HEK293 (cell line): Measurements from ENCODE around the gene WDR82.

ENCODE experiments used
- CTCF ChIA-PET: fragments of 350-600 bp; formaldehyde crosslinking; extraction: SDS; loops from one replicate; lab custom pipeline; 2021; ENCODE audit warnings: antibody characterized with exemption; lab: Yijun Ruan, JAX
- POLR2A ChIA-PET: fragments of 300-600 bp; formaldehyde crosslinking; extraction: SDS; loops from one replicate; lab custom pipeline; 2020; ENCODE audit warnings: antibody characterized with exemption, inconsistent platforms; lab: Yijun Ruan, JAX
- H3K27ac ChIP-seq: fragments of 200-500 bp; sonication (Bioruptor generic); 2 replicates; pipeline ENCODE4 v1.5.1; 2014; ENCODE audit warnings: low read depth, low read length, control low read depth, inconsistent platforms; ENCODE audit errors: extremely low read depth
- H3K36me3 ChIP-seq, 2 experiments: fragments of 200-500 bp in 1 of 2; sonication (Bioruptor generic) in 1 of 2; 1 replicate in 1 of 2; 2 replicates in 1 of 2; pipeline ENCODE4 v1.5.1; 2014 to 2017; ENCODE audit warnings: inconsistent platforms in 2 of 2, low read length in 2 of 2; ENCODE audit not compliant: control insufficient read depth in 2 of 2, insufficient read depth in 1 of 2
- H3K4me1 ChIP-seq: fragments of 200-500 bp; sonication (Bioruptor generic); 2 replicates; pipeline ENCODE4 v1.5.1; 2014; ENCODE audit warnings: mild to moderate bottlenecking, low read length, inconsistent platforms; ENCODE audit not compliant: control insufficient read depth, insufficient read depth
- H3K4me3 ChIP-seq: 2 replicates; pipeline ENCODE4 v1.5.1; 2011; ENCODE audit warnings: low read depth, mild to moderate bottlenecking, control low read depth, low read length, moderate library complexity
- H3K9me3 ChIP-seq: fragments of 200-500 bp; sonication (Bioruptor generic); 2 replicates; pipeline ENCODE4 v1.5.1; 2014; ENCODE audit warnings: low read depth, low read length, inconsistent platforms; ENCODE audit not compliant: control insufficient read depth, insufficient read depth
- HIC1 ChIP-seq: fragments of 450-650 bp; formaldehyde crosslinking; IDR thresholded peaks from 2 replicates; pipeline ENCODE4 v1.5.1; 2016; ENCODE audit warnings: missing biosample characterization, missing genetic modification characterization
- ZBTB7A ChIP-seq: fragments of 450-650 bp; formaldehyde crosslinking; IDR thresholded peaks from 2 replicates; pipeline ENCODE4 v1.5.1; 2016; ENCODE audit warnings: low read depth, missing biosample characterization, missing genetic modification characterization
- ZFP37 ChIP-seq: fragments of 450-650 bp; formaldehyde crosslinking; IDR thresholded peaks from 2 replicates; pipeline ENCODE4 v1.5.1; 2016; ENCODE audit warnings: missing biosample characterization, missing genetic modification characterization
- ZIC2 ChIP-seq: fragments of 450-650 bp; formaldehyde crosslinking; IDR thresholded peaks from 2 replicates; pipeline ENCODE4 v1.5.1; 2016; ENCODE audit warnings: missing biosample characterization, missing genetic modification characterization
- ZNF132 ChIP-seq: fragments of 450-650 bp; formaldehyde crosslinking; IDR thresholded peaks from 2 replicates; pipeline ENCODE4 v1.5.1; 2017; ENCODE audit warnings: missing biosample characterization, missing genetic modification characterization, borderline replicate concordance
- ZNF266 ChIP-seq: fragments of 450-650 bp; formaldehyde crosslinking; IDR thresholded peaks from 2 replicates; pipeline ENCODE4 v1.5.1; 2016; ENCODE audit warnings: missing biosample characterization, missing genetic modification characterization, low read depth
- ZNF341 ChIP-seq: fragments of 450-650 bp; formaldehyde crosslinking; IDR thresholded peaks from 2 replicates; pipeline ENCODE4; 2016; ENCODE audit warnings: low read depth, missing biosample characterization, missing genetic modification characterization
- ZNF391 ChIP-seq: fragments of 450-650 bp; formaldehyde crosslinking; IDR thresholded peaks from 2 replicates; pipeline ENCODE4 v1.5.1; 2016; ENCODE audit warnings: low read depth, missing biosample characterization, missing genetic modification characterization, borderline replicate concordance
- ZNF549 ChIP-seq: fragments of 450-650 bp; IDR thresholded peaks from 2 replicates; pipeline ENCODE4 v1.5.1; 2018; ENCODE audit warnings: missing biosample characterization, missing genetic modification characterization, mild to moderate bottlenecking, inconsistent platforms, moderate library complexity
- ZNF600 ChIP-seq: fragments of 450-650 bp; formaldehyde crosslinking; IDR thresholded peaks from 2 replicates; pipeline ENCODE4 v1.5.1; 2016; ENCODE audit warnings: missing biosample characterization, missing genetic modification characterization
- ZNF654 ChIP-seq: fragments of 450-650 bp; formaldehyde crosslinking; IDR thresholded peaks from 2 replicates; pipeline ENCODE4 v1.5.1; 2016; ENCODE audit warnings: low read depth, missing biosample characterization, missing genetic modification characterization
- ZNF843 ChIP-seq: fragments of 450-650 bp; formaldehyde crosslinking; IDR thresholded peaks from 2 replicates; pipeline ENCODE4 v1.5.1; 2016; ENCODE audit warnings: missing biosample characterization, missing genetic modification characterization
- ZSCAN30 ChIP-seq: fragments of 450-650 bp; IDR thresholded peaks from 2 replicates; pipeline ENCODE4 v1.5.1; 2018; ENCODE audit warnings: missing biosample characterization, mild to moderate bottlenecking, missing genetic modification characterization, moderate library complexity
- TF ChIP-seq, protein P1 (sequence below): fragments of 450-650 bp; formaldehyde crosslinking; IDR thresholded peaks from 2 replicates; pipeline ENCODE4 v1.5.1; 2016; ENCODE audit warnings: missing biosample characterization, missing genetic modification characterization
- TF ChIP-seq, protein P2 (sequence below): fragments of 450-650 bp; formaldehyde crosslinking; IDR thresholded peaks from 2 replicates; pipeline ENCODE4 v1.5.1; 2016; ENCODE audit warnings: missing biosample characterization, missing genetic modification characterization, borderline replicate concordance
- TF ChIP-seq, protein P3 (sequence below): fragments of 450-650 bp; formaldehyde crosslinking; IDR thresholded peaks from 2 replicates; pipeline ENCODE4 v1.5.1; 2016; ENCODE audit warnings: missing biosample characterization, missing genetic modification characterization

Gene WDR82

GRCh38 chr3:52231502-52232278, 46.8 kb downstream of the WDR82 start (continued):
- TF ChIP-seq, protein P1, sequence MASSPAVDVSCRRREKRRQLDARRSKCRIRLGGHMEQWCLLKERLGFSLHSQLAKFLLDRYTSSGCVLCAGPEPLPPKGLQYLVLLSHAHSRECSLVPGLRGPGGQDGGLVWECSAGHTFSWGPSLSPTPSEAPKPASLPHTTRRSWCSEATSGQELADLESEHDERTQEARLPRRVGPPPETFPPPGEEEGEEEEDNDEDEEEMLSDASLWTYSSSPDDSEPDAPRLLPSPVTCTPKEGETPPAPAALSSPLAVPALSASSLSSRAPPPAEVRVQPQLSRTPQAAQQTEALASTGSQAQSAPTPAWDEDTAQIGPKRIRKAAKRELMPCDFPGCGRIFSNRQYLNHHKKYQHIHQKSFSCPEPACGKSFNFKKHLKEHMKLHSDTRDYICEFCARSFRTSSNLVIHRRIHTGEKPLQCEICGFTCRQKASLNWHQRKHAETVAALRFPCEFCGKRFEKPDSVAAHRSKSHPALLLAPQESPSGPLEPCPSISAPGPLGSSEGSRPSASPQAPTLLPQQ (tag by site-specific recombination): 0 out of 2 replicates have a peak, but pooled peaks have one; percentile 14
- TF ChIP-seq ZNF843 (tag by site-specific recombination): no peak
- no peak for TF ChIP-seq ZFP37 (tag by site-specific recombination)
- peak; percentile 59 for TF ChIP-seq HIC1 (tag by site-specific recombination)
- no peak for TF ChIP-seq ZBTB7A
- TF ChIP-seq ZNF600 (tag by site-specific recombination): no peak
- TF ChIP-seq, protein P2, sequence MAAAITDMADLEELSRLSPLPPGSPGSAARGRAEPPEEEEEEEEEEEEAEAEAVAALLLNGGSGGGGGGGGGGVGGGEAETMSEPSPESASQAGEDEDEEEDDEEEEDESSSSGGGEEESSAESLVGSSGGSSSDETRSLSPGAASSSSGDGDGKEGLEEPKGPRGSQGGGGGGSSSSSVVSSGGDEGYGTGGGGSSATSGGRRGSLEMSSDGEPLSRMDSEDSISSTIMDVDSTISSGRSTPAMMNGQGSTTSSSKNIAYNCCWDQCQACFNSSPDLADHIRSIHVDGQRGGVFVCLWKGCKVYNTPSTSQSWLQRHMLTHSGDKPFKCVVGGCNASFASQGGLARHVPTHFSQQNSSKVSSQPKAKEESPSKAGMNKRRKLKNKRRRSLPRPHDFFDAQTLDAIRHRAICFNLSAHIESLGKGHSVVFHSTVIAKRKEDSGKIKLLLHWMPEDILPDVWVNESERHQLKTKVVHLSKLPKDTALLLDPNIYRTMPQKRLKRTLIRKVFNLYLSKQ (tag by site-specific recombination): no peak
- peak; percentile 48 for TF ChIP-seq ZNF654
- TF ChIP-seq, protein P3, sequence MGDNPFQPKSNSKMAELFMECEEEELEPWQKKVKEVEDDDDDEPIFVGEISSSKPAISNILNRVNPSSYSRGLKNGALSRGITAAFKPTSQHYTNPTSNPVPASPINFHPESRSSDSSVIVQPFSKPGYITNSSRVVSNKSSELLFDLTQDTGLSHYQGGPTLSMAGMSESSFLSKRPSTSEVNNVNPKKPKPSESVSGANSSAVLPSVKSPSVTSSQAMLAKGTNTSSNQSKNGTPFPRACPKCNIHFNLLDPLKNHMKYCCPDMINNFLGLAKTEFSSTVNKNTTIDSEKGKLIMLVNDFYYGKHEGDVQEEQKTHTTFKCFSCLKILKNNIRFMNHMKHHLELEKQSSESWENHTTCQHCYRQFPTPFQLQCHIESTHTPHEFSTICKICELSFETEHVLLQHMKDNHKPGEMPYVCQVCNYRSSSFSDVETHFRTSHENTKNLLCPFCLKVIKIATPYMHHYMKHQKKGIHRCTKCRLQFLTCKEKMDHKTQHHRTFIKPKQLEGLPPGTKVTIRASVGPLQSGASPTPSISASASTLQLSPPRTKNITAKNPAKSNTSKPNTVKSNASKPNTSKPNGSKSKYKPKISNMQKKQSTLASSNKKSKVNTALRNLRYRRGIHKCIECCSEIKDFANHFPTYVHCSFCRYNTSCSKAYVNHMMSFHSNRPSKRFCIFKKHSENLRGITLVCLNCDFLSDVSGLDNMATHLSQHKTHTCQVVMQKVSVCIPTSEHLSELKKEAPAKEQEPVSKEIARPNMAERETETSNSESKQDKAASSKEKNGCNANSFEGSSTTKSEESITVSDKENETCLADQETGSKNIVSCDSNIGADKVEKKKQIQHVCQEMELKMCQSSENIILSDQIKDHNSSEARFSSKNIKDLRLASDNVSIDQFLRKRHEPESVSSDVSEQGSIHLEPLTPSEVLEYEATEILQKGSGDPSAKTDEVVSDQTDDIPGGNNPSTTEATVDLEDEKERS: no peak
- no peak for TF ChIP-seq ZNF266 (tag by site-specific recombination)
- no peak for TF ChIP-seq ZNF132 (tag by site-specific recombination)
- TF ChIP-seq ZNF391 (tag by site-specific recombination): no peak
- no peak; the same call in 1 of the 2 replicates for TF ChIP-seq ZNF341 (tag by site-specific recombination)
- TF ChIP-seq ZIC2 (tag by site-specific recombination): peak; percentile 52; the same call in 1 of the 2 replicates

DNA sequence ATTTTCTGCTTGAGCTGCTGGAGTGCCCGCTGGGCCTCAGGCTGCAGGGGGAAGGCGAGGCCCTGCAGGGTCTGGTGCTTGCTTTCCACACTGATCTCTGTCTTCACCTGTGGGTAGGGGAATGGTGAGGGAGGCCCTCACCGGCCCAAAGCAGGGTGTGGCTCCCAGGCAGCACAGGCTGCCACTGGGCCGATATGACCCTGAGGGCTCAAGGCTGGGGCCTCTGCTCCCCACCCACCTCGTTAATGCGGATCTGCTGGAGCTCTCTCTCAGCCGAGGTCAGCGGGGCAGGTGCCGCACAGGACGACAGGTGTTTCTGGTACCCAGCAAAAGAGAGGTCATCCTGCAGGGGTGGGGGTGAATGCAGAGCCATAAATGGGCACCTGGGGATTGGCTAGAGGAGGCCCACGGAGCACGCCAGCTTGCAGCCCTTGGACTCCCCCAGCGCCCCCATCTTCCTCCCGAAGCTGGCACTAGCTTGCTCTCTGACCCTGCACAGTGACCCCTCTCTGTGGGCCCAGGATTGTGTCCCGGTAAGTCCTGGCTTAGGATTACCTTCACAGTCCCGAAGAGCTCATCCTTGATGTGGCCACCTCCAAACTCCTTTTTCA, 47.5 kb downstream of the WDR82 start:
- H3K4me1 ChIP-seq: no peaks in the 10 kb centered on the region
- peaks cover 0 to 44% of the 10 kb centered on the region in 2 experiments; a peak in 1 of 3 replicates for H3K36me3 ChIP-seq
- no peak overlapping the region for H3K4me3 ChIP-seq
- ChIA-PET CTCF (interaction anchor here (0.6 to 3.4 kb wide), 26 partner anchors 8 to 308 kb away, joined by 3 to 44 read pairs (median 3); partner anchors contain the start of genes GLYCTK and WDR82), POLR2A (interaction anchor here (1.0 kb wide), 1 partner anchor 10 kb away, joined by 3 read pairs; no protein-coding TSS in a partner anchor)
- no peak for TF ChIP-seq ZSCAN30 (tag by site-specific recombination)
- TF ChIP-seq ZNF549 (tag by site-specific recombination): no peak
- no peaks in the 10 kb centered on the region for H3K9me3 ChIP-seq
- no peak overlapping the region for H3K27ac ChIP-seq
